ENCODE data around the gene CFAP161.

Gene CFAP161

GRCh38 chr15:81160312-81161159 lies 26.5 kb downstream of the CFAP161 start:
- peak; percentile 65 for DNase-seq

DNA sequence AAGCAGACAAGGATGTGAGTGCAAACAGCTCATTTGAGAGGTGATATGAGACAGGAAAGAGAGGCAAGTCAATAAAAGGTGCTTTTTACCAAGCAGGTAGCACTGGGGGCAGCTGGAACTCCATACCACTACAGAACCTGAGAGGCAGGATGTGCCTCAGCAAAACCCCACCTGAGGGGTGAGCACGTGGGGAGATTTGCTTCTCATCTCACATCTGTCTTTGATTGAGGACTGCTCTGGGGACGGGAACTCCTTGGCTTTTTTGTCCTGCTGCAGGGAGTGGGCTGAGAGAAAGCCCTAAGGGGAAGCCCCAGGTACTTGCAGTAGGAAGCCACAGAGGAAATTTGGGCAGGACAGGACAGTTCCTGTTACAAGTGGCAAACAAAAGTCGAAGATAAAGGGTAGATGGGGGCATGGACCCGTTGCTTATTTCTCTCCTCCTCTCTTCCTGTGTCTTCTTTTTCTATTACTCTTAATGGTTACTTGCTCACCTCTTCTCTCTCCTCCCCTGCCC lies 27.1 kb downstream of the CFAP161 start:
- no peak for DNase-seq

GRCh38 chr15:81161851-81162250 lies 27.8 kb downstream of the CFAP161 start:
- DNase-seq, result no peak

DNA sequence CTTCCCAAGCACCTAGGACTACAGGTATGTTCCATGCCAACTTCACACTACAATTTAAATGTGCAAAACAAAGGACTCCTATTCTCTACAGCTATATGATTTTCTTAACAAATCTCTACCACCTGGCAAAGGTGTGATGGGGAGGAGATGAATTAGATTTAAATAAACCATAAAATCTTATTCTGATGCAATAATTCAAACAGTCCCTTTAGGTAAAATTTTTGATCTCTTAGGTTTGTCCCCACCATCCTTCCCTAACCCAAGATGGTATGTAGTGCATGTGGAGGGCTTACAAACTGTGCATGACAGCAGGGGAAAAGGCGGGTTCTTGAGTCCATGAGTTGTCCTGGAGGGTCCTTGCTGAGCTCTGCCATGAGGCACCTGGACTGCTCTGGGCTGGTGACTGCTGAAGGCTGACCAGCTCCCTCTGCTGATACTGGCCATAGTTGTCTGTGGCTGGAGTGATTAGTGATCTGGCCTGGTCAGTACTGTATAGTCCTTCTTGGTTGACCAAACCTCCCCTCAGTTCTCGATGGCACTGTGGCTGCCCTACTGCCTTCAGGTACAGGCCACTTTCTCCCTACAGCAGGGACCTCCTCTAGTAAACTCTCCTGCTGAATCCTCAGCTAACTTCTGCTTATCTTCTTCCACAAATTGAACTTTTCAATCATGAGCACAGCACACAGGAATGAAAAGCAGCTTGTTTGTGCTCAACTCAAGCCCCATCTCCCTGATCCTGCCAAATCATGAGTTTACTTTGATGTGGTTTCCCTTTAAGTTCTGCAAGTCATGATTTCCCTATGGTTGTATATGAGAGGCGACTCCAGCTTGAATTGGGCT lies 30.1 kb downstream of the CFAP161 start:
- DNase-seq, result no peak

GRCh38 chr15:81165535-81165934 lies 31.5 kb downstream of the CFAP161 start:
- no peak for DNase-seq

- no peak for DNase-seq
Observed at GRCh38 chr15:81166636-81167305, 32.7 kb downstream of the CFAP161 start.

DNA sequence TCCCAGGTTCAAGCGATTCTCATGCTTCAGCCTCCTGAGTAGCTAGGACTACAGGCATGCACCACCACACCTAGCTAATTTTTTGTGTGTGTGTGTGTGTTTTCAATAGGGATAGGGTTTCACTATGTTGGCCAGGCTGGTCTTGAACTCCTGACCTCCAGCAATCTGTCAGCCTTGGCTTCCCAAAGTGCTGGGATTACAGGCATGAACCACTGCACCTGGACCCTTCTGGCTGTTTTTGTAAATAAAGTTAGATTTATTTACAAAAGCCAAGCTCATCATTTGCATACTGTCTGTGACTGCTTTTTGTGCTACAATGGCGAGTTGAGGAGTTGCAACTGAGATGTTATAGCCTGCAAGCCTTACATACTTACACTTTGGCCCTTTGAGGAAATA lies 34.1 kb downstream of the CFAP161 start:
- DNase-seq, result no peak

DNA sequence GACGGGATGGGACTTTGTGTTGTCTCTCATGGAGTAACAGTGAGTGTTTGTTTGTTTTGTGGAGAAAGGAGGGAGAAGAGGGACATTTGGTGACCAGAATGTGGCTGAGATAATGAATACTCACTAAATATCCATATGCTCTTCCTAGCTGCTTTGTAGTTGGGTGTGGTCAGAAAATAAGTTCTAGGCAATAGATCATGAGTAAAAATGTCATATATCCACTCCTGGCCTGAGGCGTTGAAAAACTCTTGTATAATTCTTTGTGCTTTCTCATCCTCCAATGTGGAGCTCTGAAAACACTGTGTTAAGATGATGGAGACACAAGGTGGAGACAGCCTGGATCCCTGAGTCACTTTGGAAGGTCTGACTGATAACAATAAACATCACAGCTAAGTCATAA lies 34.6 kb downstream of the CFAP161 start:
- DNase-seq, result no peak

DNA sequence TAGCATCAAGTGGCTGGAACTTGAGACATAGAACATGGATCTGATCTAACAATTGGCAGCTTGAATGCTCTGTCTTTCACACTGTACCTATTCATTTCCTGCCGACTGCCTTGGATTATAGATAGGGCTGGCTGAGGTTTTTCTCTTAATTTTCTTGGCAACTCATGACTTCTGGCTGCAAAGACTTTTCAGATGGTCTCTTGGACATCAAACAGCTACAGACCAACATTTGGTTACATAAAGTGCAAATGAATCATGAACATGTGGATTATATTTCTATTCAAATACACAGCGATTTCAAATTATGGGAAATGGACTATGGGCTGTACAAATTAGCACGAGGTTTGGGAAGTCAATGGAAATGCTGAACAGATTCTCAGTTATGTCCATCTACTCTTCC lies 36.4 kb downstream of the CFAP161 start:
- peak; percentile 28 for DNase-seq

DNA sequence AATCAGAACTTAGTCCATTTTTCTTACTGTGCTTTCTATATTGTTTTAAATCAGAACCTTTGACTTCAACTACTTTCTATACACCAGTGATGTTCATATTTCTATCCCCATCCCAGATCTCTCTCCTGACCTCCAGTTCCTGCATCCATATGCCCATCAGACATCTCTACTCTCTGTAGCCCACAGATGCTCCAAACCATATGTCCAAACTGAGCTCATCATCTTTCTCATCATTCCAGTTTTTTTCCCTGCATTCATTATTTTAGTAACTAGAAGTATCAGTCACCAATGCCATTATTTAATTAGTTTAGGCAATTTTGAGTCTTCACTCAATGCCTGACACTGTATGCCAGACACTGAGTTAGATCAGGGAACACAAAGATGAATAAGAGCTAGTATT lies 37.2 kb downstream of the CFAP161 start:
- DNase-seq, result peak; percentile 10

DNA sequence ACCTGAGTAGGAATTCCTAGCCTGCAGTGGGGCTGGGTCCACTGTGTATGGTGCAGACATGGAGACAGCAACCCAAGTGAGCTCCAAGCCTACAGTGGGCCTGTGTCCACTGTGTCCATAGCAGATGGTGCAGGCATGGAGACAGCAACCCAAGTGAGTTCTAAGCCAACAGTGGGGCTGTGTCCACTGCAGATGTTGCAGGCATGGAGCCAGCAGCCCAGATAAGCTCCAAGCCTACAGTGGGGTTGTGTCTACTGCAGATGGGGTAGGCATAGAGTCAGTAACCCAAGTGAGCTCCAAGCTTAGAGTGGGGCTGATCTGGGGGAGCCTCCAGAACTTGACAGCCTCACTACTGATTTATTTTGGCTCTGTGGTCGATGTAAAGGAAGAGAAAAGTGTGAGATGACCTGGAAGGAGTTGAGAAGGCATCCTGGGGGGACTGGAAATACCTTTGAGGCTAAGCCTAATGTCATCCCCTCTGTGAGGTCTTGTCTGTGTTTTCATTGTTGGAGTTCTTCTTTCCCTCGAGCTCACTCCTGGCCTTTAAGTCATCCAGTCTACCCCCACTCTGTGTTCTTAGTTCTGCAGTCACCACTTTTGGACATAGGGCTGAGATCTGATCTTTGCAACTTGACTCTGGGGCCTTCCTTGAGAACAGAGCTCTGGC lies 40.2 kb downstream of the CFAP161 start:
- no peak for DNase-seq

DNA sequence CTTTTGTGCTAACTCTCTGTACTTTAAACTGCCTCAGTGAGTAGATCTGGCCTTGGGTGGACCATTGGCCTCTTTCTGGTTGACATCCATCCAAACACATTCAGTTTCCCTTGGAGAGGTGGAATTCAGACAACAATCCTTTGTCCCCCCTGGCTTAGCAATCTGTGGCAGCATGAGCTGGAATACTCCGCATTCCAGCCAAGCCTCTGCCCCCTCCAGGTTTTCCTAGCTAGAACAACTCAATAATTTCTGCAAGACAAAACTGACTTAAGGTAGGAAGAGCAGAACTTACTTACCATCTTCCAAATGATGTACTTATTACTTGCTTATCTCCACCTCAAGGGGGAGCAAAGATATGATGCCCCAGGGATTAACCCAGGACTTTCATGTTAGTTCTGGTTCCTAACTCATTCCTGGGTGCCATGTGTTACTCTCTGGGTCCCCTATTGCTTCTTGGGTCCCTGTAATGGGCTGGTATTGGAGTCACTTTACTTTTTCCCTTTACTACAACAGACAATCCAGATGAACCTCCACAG lies 40.8 kb downstream of the CFAP161 start:
- DNase-seq, result no peak

- no peak for DNase-seq
Observed at GRCh38 chr15:81175496-81175895, 41.4 kb downstream of the CFAP161 start.

DNA sequence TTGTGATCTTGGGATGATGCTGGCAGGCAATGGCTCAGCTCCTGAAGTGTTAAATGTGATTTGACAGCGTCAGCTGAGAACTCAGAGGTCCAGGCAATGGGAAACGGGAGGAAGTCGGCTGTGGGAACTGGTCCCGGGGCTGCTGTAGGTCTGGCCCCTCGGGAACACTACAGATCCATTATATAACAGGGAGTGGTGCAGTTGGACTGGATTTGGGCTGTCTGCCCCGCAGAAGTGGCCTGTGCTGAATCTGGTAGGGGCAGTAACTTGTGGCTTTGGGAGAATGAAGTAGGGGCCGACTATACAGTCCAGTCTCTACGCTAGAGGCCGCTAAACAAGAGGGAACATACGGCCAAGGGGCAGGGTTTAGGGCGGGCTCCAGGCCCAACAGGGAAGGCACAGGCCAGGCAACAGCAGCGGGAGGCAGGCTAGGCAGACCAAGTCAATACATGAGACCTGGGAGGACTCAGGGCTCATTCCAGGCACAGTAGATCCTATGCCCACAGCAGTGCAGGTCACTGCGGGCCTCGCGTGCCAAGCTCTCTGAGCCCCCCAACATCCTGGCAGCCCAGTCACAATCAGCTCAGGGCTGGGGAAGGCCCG lies 42.3 kb downstream of the CFAP161 start:
- no peak for DNase-seq

DNA sequence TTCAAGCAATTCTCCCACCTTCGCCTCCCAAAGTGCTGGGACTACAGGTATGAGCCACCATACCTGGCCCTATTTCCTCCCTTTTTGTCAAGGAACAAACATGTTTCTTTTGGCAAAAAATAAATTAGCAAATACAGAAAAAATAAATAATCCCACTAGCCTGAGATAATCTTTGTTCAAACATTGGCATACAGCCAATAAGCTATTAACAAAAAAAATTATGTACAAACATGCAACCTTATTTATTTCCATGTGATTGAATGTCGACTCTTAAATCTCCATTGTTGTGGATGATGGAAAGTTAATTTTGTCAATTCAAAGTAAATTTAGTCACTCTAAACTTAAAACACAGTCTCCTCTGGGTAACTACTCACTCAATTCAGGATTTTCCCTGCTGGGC lies 44.3 kb downstream of the CFAP161 start:
- DNase-seq, result no peak

- DNase-seq, result no peak
Observed at GRCh38 chr15:81181220-81181619, 47.1 kb downstream of the CFAP161 start.

DNA sequence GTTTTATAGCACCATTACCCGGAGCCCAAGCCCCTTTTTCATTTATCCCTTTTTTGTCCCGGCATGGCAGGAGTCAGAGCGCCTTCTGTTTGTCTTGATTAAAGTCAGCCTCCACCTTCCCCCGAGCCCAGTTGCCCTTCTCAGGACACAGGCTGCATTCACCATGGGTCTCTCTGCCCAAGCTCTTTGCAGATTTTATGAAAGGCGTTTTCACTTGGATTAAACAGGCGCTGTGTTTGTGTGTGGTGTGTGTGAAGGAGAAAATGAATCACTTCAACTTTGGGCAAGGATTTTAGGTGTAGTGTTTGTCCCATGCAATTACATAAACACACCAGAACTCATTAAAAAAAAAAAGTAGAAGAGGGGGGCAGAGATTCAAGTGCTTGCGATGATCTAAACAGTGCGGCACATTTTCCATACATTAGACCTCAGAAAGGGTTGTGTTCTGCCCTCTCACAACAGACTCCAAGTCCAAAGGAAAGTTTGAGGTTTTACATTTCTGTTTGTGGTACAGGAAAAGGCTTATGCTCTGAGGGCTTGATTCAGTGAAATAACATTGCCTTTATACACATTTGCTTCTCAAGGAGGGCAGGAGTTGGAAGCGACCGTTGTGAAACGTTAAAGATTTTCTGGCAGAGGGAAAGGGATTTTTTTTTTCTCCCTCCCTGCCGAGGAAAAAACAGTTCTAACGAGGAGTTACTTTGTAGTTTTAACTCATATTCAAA lies 48.1 kb downstream of the CFAP161 start:
- no peak for DNase-seq

DNA sequence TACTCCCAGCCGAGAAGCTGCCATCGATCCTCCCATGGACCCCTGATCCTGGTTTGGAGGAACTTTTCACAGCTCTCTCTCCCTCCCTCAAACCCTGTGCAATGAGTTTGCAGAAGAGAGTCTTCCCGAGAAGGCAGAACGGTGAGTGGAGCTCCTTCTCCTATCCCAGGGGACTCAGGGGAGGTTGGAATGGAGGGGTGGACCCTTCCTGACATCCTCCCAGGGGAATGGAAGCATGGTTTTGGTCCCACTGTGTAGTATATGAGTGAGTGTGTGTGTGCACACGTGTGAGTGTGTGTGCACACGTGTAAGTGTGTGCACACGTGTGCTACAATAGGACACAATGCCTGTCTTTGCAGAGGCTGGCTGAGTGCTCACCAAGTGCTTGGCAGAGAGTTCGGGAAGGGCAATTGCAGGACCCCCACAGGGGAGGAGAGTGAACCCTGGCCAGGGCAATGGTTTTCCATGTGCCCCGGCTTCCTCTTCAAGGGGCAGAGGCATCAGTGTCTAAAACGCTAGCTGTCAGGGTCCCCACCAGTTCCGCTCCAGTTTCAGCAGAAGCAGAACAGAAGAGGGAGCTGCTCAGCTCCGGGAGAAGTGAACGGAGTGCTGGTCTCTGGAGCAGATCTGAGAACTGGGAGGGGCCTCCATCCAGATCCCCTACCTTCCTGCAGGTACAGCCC lies 48.8 kb downstream of the CFAP161 start:
- DNase-seq, result no peak

- no peak for DNase-seq
Observed at GRCh38 chr15:81183439-81183775, 49.3 kb downstream of the CFAP161 start.

DNA sequence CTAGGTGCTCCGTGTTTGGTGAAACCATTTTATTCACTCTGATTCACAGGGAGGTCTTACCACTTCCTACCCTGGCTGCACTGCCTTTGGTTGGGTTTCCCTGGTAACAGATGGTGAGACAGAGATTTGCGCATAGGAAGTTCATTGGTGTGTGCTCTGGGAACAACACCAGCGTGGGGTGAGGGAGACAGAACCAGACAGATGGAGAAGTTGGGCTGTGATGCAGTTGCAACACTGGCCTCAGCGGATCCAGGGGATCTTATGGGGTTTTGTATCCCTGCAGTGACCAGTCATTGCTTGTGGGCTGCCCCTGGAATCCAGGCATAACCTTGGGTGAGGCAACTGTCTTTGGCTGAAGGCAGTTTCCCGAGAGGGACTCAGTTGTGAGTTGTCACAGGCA lies 50.1 kb downstream of the CFAP161 start:
- DNase-seq, result no peak

Measured in NCI-H446 treated with DMSO at 0.1 percent for 48 hours (cell line).